Measurements from ENCODE around the gene VSTM2B.

- TF ChIP-seq CTCF (conservative IDR thresholded peaks at IDR 0.05; ENCODE audit: low read depth, low read length) (no peak), EZH2 (IDR thresholded peaks at IDR 0.05; ENCODE audit: borderline replicate concordance, low read depth, low read length, poor library complexity, severe bottlenecking) (no peak)
Measured at GRCh38 chr19:29539131-29539530, 13.3 kb downstream of the VSTM2B start.
